ENCODE results near the gene GRIK4.

- no peak for TF ChIP-seq CTCF (IDR thresholded peaks at IDR 0.05; ENCODE audit: low read depth, low read length, missing input control)
- no peak for TF ChIP-seq RAD21 (IDR thresholded peaks at IDR 0.05)
- no peak for TF ChIP-seq ATF3 (IDR thresholded peaks at IDR 0.05)
- TF ChIP-seq REST (IDR thresholded peaks at IDR 0.05): no peak
- TF ChIP-seq RXRA (IDR thresholded peaks at IDR 0.05): no peak
- no peak for TF ChIP-seq JUND (IDR thresholded peaks at IDR 0.05)
- TF ChIP-seq TAF1 (conservative IDR thresholded peaks at IDR 0.05): no peak
- TF ChIP-seq FOXA2 (IDR thresholded peaks at IDR 0.05): no peak
- no peak for TF ChIP-seq YY1 (IDR thresholded peaks at IDR 0.05)
- no peak for TF ChIP-seq MAX (IDR thresholded peaks at IDR 0.05)
- no peak for TF ChIP-seq FOXA1 (IDR thresholded peaks at IDR 0.05)
- no peak for TF ChIP-seq HNF4G (IDR thresholded peaks at IDR 0.05)
- TF ChIP-seq ZBTB33 (IDR thresholded peaks at IDR 0.05): no peak
Observed at GRCh38 chr11:120655589-120655988, 144.0 kb downstream of the GRIK4 start.

All from liver (tissue), 3 donors.